GM10248 (cell line): ENCODE data around the gene PNPLA7.
"Not testable (repeated sequence)": the region's sequence is repeated elsewhere in the genome, so short reads cannot be mapped to it uniquely, and the experiment has no call there.

Experiments
- CTCF ChIA-PET: fragments of 300-600 bp; sonication (Branson Sonifier 250); formaldehyde crosslinking; extraction: SDS; loops from one replicate; lab custom pipeline; 2021; ENCODE audit warnings: antibody characterized with exemption; lab: Yijun Ruan, JAX
- POLR2A ChIA-PET: fragments of 350-650 bp; sonication (Branson Sonifier 250); formaldehyde crosslinking; extraction: SDS; loops from one replicate; lab custom pipeline; 2020; ENCODE audit warnings: antibody characterized with exemption; lab: Yijun Ruan, JAX
- DNase-seq: peaks from one replicate; pipeline ENCODE4 v3.0.0; 2012; ENCODE audit errors: extremely low spot score
- TF ChIP-seq, protein P1 (sequence below): IDR thresholded peaks from 2 replicates; pipeline ENCODE4 v1.5.1; 2012; ENCODE audit warnings: mild to moderate bottlenecking, low read depth; ENCODE audit errors: extremely low read depth, missing control alignments, control extremely low read depth

Gene PNPLA7

DNA sequence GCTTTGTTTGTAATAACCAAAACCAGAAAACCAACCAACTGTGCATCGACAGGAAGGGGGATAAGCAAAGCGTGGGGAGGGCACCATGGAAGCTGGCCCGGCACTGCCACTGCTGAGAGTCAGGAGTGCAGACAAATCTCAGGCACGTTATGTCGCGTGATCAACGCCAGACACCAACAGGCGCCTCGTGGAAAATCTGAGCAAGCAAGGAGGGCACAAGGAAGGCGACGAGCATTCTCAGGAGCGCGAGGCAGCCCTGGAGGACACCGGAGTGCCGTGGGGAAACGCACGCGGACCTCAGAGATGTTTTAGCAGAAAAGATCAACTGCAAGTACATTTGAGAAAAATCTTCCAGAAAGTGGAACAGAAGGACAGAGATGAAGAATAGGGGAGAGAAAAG is 75.9 kb downstream of the PNPLA7 start:
- TF ChIP-seq, protein P1, sequence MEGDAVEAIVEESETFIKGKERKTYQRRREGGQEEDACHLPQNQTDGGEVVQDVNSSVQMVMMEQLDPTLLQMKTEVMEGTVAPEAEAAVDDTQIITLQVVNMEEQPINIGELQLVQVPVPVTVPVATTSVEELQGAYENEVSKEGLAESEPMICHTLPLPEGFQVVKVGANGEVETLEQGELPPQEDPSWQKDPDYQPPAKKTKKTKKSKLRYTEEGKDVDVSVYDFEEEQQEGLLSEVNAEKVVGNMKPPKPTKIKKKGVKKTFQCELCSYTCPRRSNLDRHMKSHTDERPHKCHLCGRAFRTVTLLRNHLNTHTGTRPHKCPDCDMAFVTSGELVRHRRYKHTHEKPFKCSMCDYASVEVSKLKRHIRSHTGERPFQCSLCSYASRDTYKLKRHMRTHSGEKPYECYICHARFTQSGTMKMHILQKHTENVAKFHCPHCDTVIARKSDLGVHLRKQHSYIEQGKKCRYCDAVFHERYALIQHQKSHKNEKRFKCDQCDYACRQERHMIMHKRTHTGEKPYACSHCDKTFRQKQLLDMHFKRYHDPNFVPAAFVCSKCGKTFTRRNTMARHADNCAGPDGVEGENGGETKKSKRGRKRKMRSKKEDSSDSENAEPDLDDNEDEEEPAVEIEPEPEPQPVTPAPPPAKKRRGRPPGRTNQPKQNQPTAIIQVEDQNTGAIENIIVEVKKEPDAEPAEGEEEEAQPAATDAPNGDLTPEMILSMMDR, result no peak
- CTCF ChIA-PET, result interaction anchor here (1.3 kb wide), 1 partner anchor 13 kb away, joined by 3 read pairs; no protein-coding TSS in a partner anchor
- POLR2A ChIA-PET, result no interaction called here
- no peak for DNase-seq

DNA sequence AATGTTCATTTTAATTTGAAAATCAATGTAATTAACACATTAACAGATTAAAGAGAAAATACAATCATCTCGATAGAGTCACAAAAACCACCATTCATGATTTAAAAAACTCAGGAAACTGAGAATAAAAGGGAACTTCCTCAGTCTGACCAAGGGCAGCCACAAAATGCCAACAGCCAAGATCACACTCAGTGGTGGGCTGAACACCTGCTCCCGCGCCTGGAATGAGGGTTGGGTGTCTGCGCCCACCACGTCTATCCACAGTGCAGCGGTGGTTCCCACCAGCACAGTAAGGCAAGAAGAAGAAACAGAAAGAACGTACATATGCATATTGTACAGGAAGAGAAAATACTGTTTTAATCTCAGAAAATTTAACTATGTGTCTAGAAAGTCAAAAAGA is 79.4 kb downstream of the PNPLA7 start:
- no peak for DNase-seq
- POLR2A ChIA-PET, result no interaction called here
- CTCF ChIA-PET, result interaction anchor here (1.2 kb wide), 1 partner anchor 47 kb away, joined by 5 read pairs; the partner anchor contains the start of genes EXD3 and NOXA1
- TF ChIP-seq, protein P1, result no peak

DNA sequence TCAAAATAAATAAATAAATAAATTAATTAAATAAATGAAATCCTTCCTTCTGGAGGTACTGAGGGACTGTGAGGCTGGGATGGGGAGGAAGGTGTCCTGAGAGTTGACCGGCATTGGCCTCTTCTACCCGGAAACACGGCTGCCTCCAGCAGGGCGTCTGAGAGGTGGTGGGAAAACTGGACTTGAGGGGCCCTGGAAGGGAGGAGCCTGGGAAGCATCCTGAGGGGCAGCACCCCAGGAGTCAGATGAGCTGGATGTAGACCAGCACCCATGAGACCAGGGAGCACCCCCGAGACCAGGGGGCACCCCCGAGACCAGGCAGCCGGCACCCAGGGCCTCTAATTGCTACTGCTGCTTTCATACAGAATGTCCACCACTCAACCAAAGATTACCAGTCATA is 82.3 kb downstream of the PNPLA7 start:
- CTCF ChIA-PET, result interaction anchor here (1.1 kb wide), 1 partner anchor 11 kb away, joined by 3 read pairs; no protein-coding TSS in a partner anchor
- POLR2A ChIA-PET, result no interaction called here
- DNase-seq, result no peak

DNA sequence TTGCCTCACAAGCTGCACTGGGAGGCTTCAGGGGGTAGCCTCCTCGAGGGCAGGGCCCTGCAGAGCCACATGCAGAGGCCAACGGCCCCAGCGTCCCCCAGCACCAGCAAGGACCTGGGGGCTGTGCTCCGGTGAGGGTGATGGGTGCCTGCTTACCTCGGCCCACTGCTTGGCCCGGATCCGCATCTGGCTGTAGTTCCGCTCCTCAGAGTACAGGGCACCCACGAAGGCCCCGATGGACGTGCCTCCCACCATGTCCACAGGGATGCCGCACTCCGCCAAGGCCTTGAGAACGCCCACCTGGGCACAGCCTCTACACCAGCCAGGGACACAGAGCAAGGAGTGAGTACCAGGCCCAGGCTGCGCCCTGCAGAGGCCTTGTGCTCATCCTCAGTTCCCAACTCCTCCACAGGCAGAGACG is 83.0 kb downstream of the PNPLA7 start:
- TF ChIP-seq, protein P1, result no peak
- ChIA-PET CTCF (no interaction called here), POLR2A (no interaction called here)
- no peak for DNase-seq

More for the DNA sequence above, 82.3 kb downstream of the PNPLA7 start:
- TF ChIP-seq, protein P1, result no peak

DNA sequence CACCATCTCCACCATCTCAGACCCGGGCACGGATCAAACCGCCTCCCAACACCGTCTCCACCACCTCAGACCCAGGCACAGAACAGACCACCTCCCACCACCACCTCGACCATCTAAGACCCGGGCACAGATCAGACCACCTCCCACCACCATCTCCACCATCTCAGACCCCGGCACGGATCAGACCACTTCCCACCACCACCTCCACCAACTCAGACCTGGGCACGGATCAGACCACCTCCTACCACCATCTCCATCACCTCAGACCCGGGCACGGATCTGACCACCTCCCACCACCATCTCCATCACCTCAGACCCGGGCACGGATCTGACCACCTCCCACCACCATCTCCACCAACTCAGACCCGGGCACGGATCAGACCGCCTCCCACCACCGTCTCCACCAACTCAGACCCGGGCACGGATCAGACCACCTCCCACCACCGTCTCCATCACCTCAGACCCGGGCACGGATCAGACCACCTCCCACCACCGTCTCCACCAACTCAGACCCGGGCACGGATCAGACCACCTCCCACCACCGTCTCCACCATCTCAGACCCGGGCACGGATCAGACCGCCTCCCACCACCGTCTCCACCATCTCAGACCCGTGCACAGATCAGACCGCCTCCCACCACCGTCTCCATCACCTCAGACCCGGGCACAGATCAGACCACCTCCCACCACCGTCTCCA is 83.7 kb downstream of the PNPLA7 start:
- DNase-seq, CTCF ChIA-PET, POLR2A ChIA-PET: not testable (repeated sequence)

DNA sequence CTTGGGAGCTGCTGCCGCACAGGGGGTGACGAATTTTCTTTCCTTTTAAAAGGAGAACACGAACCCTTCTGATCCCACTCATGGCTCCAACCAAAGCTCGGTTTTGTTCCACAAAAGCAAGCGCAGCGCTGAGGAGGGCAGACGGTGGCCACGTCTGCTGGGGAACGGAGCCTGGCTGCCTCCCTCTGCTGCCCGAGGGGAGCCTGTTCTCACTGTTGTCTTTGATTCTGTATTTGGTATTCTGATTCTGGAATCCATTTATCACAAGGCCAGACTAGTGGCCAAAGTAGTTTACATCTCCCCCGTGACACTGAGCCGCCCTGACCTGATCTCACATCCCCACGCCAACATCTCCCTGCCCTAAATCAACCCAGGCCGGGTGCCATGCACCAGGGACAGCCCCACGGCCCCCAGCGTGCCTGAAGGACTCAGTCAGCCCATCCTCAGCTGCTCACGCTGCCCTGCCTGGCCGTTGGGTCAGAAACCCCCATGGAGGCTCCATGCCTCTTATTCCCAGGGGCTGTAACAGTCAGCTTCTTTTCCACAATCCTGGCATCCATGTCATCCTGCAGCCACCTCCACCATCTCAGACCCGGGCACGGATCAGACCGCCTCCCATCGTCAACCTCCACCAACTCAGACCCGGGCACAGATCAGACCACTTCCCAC is 84.3 kb downstream of the PNPLA7 start:
- no peak for DNase-seq
- TF ChIP-seq, protein P1, result no peak
- ChIA-PET CTCF (no interaction called here), POLR2A (no interaction called here)
